ENCODE measurements around the gene LIMS3. TPM values are rescaled to one million over a fixed set of nuclear protein-coding genes. Genes with fewer than 3 reads are reported as not detected.
"Not testable (repeated sequence)": the region's sequence is repeated elsewhere in the genome, so short reads cannot be mapped to it uniquely, and the experiment has no call there.

The LIMS3 gene
- total RNA-seq, 1 donor from 2014 or later = 5.3 TPM

DNA sequence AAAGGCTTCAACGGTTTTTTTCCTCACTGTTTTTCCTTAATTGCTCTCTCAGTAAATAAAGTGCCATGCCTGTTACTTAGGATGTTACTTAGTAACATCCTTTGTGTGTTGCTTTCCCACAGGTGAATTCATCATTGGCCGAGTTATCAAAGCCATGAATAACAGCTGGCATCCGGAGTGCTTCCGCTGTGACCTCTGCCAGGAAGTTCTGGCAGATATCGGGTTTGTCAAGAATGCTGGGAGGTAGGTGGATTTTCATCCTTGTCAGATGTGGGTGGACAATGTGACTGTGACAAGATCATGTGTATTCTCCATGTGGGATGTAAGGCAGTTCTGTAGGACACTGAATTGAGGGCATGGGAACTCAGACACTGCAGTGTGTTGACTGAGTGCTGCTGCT lies 17.3 kb downstream of the LIMS3 start:
- DNase-seq (ENCODE audit: missing footprints); intact Hi-C loops (cut with DNase I); ATAC-seq: not testable (repeated sequence)

DNA sequence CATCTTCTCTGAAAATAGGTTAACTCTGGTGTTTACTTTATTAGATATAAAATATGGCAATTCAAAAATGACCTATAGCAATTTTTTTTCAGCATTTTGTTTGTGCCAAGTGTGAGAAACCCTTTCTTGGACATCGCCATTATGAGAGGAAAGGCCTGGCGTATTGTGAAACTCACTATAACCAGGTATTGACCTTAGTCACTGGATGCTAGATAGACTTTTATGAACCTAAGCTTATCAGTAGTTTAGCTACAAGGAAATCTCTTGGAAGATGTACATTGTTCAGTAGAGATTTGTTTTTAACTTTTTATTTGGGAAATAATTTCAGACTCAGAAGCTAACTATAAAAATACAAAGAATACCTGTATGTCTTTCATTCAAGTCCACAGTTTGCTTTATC lies 21.7 kb downstream of the LIMS3 start:
- DNase-seq (ENCODE audit: missing footprints); intact Hi-C loops (cut with DNase I); ATAC-seq: not testable (repeated sequence)

DNA sequence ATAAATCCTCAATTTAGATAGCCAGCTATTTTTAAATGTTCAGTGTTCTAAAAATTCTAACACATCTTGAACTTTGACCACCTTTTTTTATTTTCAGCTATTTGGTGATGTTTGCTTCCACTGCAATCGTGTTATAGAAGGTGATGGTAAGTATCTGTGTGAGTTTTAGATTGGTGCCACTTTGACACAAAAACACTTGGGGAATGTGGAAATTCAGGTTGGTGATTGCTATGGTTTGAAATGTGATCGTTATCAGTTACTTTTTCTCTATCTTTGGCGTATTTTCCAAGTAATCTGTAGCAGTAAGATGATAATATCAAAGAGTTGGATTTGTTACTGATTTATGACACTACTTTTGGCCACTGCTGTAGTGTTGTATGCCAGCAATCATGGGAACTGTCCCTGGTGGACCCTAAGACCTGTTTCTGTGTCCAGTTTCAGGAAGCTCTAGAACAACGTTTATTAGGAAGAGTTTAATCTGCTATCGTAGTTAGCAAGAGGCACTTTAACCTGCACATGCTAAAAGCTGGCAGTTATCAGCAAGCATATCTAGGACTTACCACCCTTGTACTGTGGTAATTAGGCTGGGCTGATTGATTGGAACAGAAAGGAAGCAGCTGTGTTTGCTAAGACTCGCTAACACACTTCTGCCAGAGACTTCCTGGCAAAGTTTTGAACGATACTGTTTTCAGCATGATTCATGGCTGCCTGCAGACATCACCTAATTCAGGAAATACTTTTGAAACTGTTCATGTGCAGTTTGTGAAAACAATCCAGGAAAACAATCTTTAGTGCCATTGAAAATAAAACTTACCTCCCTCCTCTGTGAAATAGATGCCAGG lies 23.3 kb downstream of the LIMS3 start:
- peak; percentile 73 for ATAC-seq
- intact Hi-C loops (cut with DNase I); DNase-seq (ENCODE audit: missing footprints): not testable (repeated sequence)

DNA sequence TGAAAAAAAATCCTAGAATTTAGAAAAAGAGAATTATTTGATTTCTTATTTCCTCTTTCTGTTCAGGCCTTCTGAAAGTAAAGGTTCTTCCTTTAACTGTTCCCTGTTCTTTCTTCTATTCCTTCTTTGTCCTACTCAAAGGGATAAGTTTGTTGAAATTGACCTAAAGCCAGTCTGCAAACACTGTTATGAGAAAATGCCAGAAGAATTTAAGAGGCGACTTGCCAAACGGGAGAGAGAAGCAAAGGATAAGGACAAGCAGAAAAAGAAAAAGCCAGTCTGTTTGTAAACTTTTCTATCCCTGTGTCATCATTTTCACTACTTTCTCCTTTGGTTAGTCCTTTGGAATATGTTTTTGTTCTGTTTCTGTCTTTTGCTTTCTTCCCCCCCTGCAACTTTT lies 26.0 kb downstream of the LIMS3 start:
- intact Hi-C loops (cut with DNase I); DNase-seq (ENCODE audit: missing footprints): not testable (repeated sequence)
- peak; percentile 56 for ATAC-seq

DNA sequence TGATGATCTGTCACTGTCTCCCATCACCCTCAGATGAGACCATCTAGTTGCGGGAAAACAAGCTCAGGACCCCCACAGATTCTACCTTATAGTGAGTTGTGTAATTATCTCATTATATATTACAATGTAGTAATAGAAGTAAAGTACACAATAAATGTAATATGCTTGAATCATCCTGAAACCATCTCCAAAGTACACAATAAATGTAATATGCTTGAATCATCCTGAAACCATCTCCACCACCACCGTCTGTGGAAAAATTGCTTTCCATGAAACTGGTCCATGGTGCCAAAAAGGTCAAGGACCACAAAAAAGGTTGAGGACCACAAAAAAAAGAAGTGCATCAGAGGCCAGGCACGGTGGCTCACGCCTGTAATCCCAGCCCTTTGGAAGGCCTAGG lies 29.3 kb downstream of the LIMS3 start:
- ATAC-seq; intact Hi-C loops (cut with DNase I); DNase-seq (ENCODE audit: missing footprints): not testable (repeated sequence)

DNA sequence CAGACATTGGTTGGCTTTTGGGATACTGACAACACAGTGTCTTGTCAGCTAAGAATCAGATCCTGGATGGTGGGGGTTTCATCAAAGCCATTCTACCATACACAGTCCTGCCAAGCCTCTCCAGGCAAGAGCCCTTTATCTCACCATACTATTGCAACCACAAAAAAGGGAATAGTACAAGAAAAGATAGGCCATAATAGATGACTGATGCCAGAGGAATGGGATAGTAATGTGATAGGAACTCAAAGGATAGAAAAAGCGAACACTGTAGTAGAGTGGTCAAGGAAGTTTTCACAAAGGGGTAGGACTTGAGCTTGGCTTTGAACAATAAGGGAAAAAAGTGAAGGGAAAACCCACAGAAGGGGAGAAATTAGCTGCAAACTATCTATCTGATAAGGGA lies 30.7 kb downstream of the LIMS3 start:
- intact Hi-C loops (cut with DNase I) = not testable (repeated sequence)

DNA sequence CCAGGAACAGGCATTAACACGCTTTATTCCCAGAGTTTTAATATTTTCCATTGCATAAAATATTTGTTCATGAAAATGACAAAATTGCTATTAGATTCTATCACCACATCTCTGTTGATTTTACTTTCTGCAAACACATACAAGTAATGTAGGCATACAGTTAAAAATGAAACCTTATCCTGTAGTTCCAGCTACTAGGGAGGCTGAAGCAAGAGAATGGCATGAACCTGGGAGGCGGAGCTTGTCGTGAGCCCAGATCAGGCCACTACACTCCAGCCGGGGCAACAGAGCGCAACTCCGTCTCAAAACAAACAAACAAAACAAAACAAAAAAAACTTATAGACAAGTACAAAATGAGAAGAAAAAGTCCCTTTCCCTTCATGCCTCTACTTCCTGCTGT lies 38.0 kb downstream of the LIMS3 start:
- ATAC-seq; DNase-seq (ENCODE audit: missing footprints); intact Hi-C loops (cut with DNase I): not testable (repeated sequence)

More for the DNA sequence above, 30.7 kb downstream of the LIMS3 start:
- not testable (repeated sequence) for ATAC-seq; DNase-seq (ENCODE audit: missing footprints)

DNA sequence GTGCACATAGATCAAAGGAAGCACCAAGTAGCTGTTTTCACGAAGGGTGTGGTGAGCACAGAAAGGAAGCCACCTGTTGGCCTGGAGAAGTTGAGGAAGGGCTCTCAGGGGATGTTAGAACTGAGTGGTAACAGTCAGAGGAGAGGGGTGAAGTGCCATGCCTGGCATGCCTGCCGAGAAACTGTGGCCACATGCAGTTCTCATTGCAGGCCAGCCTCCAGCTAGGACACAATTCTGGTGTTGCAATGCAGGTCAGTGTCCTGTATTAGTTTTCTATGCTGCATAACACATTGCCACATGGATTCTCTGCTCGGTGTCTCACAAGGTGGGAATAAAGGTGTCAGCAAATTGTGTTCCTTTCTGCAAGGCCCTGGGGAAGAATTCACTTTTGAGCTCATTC lies 46.9 kb downstream of the LIMS3 start:
- ATAC-seq; intact Hi-C loops (cut with DNase I); DNase-seq (ENCODE audit: missing footprints): not testable (repeated sequence)

DNA sequence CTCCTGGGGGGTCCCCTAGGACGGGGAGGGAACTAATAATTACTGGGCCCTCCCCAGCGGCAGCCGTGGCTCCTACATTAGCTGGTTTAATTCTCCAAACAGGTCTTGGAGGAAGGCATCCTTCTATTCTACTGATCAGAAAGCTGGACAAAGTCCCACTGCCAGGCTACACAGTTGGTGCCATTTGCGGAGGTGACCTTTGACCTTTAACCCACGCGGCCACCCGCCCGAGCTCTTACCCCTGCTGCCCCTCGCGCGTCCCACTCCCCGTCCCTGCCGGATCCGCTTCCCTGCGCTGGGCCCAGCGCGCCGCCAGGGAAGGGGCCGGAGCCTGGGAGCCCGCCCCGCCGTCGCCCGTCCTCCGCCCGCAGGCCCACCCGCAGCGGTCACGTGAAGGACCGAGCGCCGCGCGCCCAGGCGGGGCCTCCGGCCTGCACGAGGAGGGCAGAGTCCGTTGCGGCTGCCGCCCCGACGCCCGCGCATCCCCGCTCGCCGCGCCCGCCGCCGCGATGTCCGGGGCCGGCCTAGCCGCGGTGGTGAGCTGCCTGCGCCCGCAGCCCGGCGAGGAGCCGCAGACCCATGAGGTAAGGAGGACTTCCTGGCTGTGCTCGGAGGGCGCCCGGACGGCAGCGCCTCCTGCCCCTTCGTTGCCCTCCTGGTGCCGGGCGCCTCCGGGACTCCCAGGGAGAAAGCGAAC lies 48.9 kb downstream of the LIMS3 start:
- intact Hi-C loops (cut with DNase I); DNase-seq (ENCODE audit: missing footprints): not testable (repeated sequence)
- ATAC-seq = peak; percentile 78

DNA sequence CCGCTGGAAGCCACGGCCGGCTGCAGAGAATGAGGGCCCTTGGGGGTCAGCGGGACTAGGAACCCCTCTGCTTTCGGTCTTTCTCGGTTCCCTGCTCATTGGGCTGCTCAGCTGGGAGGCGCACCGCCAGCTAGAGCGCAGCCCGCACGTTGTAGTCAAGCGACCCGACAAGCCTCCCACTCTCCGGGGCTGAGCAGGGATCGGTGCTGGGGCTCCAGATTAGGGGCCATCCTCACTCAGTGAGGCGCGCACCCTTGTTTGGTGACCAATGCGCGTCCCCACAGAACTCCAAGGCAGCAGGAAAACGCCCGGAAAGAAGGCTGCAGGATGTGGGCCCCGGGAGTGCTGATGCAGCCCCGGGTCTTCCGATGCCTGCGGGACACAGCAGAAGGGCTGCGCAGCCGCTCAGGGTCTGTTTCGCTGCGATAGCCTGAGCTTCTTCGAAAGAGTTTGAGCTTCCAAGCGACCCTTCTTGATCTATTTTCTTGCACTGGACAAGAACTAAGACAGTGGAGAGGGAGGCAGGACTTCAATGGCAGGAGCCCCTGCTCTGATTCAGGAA lies 49.6 kb downstream of the LIMS3 start:
- intact Hi-C loops (cut with DNase I); DNase-seq (ENCODE audit: missing footprints): not testable (repeated sequence)
- ATAC-seq = peak; percentile 33

DNA sequence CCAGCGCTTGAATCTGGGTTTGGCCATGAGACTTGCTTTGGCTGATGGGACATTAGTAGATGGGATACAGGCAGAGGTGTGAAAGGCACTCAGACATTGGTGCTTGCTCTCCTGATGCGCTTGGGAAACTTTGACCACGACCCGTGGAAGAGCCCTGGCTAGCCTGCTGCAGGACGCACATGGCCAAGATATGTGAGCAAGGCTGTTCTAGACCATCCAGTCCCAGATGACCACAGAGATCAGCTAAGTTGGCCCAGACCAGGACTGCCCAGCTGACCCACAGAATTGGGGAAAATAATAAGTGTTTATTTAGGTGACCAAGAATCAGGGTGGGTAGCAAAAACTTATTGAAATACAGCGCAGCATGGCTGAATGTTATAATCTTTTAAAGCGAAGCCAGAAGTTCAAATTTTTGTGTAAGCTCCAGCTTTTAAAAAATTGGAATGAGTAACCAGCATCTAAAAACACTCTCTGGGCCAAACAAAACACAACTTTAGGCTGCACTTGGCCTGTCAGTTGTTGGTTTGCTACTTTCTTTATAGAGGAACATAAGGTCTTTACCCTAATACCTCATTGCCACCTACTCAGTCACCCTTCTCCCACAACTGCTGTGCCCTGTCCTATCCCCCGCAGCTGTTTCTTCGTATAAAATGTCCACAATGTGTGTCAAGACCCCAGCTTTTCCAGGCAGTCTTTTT lies 51.8 kb downstream of the LIMS3 start:
- peak; percentile 50 for ATAC-seq
- intact Hi-C loops (cut with DNase I); DNase-seq (ENCODE audit: missing footprints): not testable (repeated sequence)

DNA sequence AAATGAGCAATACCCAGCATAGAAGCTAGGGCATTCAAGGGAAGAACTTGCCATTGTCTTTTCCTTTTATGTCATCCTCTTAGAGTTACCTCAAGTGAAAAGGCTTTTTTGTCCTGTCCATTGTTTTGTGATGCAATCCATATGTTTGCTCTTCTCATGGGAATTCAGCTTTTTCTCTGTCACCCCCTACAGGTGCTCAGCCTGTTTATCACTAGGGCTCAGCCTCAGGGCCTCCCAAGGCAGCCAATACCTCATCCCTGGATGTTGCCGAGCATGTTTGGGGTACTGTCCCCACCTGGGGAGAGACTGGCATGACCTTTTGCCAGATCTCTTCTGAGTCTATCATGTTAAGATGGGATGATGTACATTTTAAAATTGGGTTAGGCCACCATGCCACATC lies 65.5 kb downstream of the LIMS3 start:
- DNase-seq (ENCODE audit: missing footprints); intact Hi-C loops (cut with DNase I); ATAC-seq: not testable (repeated sequence)

DNA sequence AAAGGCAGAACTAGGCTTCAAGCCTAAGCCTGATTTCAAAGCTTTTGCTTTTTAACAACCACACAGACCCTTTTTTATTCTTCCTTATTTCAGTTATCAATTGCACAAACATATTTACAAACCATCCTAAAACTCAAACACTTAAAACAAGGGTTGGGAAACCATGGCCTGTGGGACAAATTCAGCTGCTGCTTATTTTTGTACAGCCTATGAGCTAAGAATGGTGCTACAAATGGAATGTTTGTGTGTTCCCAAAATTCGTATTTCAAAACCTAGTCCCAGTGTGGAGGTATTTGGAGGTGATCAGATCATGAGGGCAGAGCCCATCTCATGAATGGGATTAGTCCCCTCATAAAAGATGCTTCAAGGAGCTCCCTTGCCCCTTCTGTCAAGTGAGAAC lies 67.0 kb downstream of the LIMS3 start:
- DNase-seq (ENCODE audit: missing footprints); ATAC-seq; intact Hi-C loops (cut with DNase I): not testable (repeated sequence)

DNA sequence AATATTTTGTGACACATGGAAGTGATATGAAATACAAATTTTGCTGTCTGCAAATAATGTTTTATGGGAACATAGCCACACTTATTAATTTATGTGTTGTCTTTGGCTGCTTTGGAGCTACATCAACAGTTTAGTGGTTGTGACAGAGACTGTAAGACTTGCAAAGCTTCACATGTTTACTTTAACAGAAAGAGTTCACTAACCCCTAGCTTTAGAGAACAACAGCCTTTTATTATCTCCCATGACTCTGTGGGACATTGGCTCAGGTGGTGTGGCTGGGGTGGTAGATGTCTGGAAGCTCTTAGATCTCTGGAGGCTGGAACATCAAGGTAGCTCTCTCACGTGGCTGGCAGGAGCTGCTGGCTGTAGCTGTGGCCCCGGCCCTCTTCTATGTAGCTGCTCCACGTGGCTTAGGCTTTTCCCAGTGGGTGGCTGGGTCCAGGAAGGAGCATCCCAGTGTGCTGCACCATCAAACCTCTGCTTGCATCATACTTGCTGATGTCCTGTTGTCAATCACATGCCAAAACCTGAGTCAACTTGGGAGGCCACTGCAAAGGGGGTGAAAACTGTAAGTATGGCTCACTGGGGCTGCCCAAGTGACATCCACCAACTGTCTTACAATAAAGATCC lies 67.7 kb downstream of the LIMS3 start:
- DNase-seq (ENCODE audit: missing footprints); intact Hi-C loops (cut with DNase I); ATAC-seq: not testable (repeated sequence)

DNA sequence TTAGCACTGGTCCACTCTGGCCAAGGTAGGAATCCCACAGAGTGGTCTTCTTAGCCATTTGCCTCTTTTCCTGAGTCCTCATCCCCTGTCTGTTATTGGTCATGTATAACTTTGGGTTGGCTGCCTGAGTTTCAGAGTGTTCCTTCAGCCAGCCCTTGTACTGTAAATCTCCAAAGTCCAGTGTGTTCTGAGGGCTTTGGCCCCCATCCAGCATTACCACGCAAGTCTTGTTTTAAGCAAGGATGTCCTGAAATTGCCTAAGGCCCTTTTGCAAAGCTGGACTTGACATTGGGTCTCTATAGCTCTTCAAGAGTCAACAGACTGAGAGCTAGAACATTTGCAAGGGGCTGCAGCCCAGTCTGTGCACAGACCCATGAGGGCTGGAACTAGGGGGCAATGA lies 68.4 kb downstream of the LIMS3 start:
- intact Hi-C loops (cut with DNase I); ATAC-seq; DNase-seq (ENCODE audit: missing footprints): not testable (repeated sequence)

DNA sequence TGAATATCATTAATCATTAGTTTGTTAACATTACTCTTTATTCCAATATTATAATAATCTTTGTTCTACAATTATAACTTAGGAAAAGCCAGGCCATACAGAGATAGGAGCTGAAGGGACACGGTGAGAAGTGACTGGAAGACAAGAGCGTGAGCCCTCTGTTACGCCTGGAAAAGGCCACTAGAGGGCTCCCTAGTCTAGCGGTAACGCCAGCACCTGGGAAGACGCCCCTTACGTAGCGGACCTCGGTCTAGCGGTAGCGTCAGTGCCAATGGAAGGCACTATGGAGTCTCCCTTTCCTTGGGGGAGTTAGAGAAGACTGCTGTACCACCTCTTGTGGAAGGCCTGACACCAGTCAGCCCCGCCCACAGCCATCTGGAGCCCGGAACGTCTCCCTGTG lies 71.4 kb downstream of the LIMS3 start:
- peak; percentile 65 for ATAC-seq
- intact Hi-C loops (cut with DNase I); DNase-seq (ENCODE audit: missing footprints): not testable (repeated sequence)

DNA sequence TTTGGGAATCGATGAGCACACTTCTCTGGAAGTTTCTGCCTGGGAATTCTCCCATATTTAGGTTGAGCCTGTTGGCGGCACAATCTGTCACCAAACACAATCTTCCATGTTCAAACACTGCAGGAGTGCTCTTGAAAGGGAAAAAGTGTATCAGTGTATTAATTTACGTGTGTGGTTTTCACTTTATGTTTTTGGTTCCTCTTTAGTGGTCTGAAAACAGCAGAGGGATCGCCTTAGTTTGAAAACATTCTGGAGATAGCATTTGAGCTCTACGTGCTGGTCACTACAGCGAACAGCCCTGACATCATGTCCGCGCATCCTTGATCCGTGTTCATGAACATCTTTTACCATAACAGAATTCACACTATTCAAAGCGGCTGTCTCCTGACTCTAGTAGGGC lies 73.2 kb downstream of the LIMS3 start:
- intact Hi-C loops (cut with DNase I); DNase-seq (ENCODE audit: missing footprints); ATAC-seq: not testable (repeated sequence)
